SU-DHL-6 (cell line): ENCODE results near the gene LLCFC1.

Source experiments
- CTCF ChIP-seq: fragments of 200-600 bp; sonication (generic); IDR thresholded peaks from one replicate; pipeline ENCODE4 v1.5.1; 2017; ENCODE audit warnings: antibody characterized with exemption, mild to moderate bottlenecking, low read length, moderate library complexity; ENCODE audit not compliant: insufficient read depth, poor library complexity, severe bottlenecking
- EZH2phosphoT487 ChIP-seq: fragments of 200-600 bp; sonication (generic), shearing (Covaris generic); conservative IDR thresholded peaks from 2 replicates; pipeline ENCODE4 v1.6.1; 2018; ENCODE audit warnings: mild to moderate bottlenecking, antibody characterized with exemption, low read length, moderate library complexity, mixed read lengths

- no peak for TF ChIP-seq CTCF
- no peak for TF ChIP-seq EZH2phosphoT487
Measured at GRCh38 chr7:142894112-142894984, 44.9 kb upstream of the LLCFC1 start.
